Non-pigmented ciliary epithelial cell (primary cell): Measurements from ENCODE around the gene AUTS2.
A peak's percentile ranks its signal among the peaks of the same experiment; 100 is the strongest.

Experiments
- DNase-seq: peaks from one replicate; pipeline ENCODE4 v3.0.0-alpha.2; 2010; ENCODE audit warnings: low read depth

AUTS2 gene

DNA sequence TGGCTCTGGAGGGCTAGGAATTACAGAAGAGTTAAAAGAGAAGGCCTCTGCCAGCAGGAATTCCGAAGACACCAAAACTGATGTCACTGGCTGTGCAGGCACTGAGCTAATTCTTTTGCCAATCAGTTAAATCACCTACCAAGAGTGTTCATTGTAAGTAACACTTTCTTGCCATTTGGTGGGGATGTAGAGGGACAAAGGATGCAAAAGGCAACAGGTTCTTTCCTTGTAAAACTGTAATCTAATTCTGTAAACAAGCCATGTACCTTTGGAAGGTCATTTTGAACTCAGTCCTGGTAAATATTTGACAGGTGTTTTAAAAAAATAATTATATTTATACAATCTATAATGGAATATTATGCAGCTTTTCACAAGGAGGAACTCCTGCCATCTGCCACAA, 438.4 kb downstream of the AUTS2 start:
- no peak for DNase-seq

GRCh38 chr7:70037171-70037933, 439.1 kb downstream of the AUTS2 start:
- no peak for DNase-seq

DNA sequence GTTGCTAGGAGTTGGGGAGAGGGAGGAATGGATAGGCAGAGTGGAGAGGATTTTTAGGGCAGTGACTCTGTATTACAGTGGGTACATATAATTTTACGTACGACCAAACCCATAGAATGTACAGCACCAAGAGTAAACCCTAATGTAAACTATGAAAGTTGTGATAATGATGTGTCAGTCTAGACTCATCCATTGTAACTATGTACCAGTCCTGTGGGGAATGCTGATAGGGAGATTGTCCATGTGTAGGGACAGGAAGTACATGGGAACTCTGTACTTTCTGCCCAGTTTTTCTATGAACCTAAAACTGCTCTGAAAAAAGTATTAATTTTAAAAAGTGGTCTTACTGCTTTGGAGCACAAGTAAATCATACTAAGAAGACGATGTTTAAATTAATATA, 441.8 kb downstream of the AUTS2 start:
- DNase-seq, result no peak

DNA sequence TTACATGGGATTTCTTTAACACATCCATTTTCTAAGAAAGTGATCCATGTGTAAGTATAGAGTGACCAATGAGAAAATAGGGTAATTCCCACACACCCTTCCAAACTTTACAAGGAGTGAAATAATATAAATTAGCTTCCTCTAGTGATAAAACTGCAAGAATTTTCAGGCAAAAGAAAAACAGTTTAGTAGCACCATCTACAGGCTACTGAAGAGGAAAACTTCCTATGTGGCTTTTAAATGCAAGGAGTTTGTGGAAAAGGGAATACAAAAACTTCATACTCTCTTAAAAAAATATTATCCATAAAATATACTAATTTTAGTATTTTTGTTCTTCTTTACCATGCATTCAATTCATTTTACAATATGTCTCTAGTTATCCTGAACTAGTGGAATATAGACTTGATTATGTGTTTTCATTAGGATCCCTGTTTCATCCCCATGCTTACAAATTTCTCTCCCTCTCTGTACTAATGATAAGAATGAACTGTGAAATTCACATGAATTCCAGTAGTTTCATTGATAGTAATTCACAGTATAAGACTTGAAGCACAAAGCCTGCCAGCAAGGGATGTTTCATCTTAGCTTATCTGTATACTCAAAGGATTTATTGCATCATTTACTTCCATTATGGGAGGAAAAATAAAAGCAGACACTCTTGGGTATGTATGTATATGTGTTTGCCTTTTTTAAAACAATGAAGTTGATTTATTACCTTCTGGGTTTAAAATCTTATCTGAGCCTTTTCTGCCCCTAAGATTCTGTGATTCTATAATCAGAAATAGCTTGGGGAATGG, 442.9 kb downstream of the AUTS2 start:
- no peak for DNase-seq

- DNase-seq, result no peak
Measured at GRCh38 chr7:70042533-70042932, 444.3 kb downstream of the AUTS2 start.

DNA sequence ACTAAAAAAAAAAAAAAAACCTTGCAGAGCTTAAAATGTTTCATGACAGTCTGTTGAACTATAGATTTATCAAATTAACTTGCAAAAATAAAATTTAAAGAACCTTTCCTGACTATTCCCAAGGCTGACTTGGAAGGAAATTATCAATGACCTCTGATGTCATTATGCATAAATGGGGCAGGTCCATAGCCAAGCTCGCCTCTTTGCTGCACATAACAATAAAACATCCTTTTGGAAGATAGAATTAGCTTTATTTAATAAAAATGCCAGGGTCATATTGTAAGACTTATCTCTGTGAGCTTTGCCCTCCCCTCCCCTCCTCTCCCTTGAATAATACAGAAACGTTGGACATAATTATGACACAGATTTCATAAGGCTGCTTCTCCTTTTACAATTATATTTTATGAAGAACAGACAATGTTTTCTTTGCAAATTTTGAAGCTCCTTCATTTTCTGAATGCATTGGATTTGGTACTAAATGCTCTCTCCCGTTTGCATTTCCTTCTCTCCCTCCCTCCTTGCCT, 444.8 kb downstream of the AUTS2 start:
- no peak for DNase-seq

DNA sequence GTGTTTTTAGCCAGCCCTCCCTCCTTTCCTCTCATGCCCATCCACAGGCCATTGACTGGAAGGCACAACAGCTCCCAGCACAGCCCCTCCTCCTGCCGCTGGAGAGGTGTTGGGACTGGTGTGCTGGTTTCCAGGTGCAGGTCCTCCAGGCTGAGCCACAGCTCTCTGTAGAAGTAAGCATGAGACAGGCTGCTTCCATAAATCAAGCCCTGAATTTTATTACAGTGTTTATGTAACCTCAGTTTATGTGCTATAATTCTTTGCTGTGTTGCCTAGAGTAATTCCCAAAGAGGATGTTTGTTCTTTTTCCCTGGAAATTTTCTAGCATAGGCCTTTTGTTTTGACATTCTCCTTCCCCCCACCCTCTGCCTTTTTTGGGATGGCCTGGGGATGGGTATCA, 445.8 kb downstream of the AUTS2 start:
- DNase-seq, result no peak

GRCh38 chr7:70044525-70044924, 446.2 kb downstream of the AUTS2 start:
- no peak for DNase-seq

GRCh38 chr7:70044981-70045380, 446.7 kb downstream of the AUTS2 start:
- no peak for DNase-seq

DNA sequence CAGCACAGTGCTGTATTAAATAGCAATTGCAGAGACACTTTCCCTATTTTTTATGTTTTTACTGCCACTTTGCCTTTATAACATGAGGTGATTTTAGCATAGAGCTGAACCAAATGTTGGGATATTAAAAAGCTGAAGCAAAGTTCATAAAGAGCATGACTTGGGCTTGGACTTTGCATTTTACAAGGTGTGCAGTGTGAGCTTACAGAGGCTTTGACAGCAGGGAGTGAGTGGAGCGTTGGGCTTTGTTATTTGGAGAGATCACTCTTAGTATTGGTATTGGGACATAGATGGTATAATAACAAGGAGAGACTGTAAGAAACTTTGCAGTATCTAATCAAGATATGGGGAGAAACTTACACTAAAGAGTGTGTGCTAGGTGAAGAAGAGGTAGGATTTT, 449.1 kb downstream of the AUTS2 start:
- DNase-seq, result no peak

GRCh38 chr7:70047891-70048448, 449.7 kb downstream of the AUTS2 start:
- DNase-seq, result no peak

GRCh38 chr7:70051726-70052125, 453.5 kb downstream of the AUTS2 start:
- DNase-seq, result no peak

DNA sequence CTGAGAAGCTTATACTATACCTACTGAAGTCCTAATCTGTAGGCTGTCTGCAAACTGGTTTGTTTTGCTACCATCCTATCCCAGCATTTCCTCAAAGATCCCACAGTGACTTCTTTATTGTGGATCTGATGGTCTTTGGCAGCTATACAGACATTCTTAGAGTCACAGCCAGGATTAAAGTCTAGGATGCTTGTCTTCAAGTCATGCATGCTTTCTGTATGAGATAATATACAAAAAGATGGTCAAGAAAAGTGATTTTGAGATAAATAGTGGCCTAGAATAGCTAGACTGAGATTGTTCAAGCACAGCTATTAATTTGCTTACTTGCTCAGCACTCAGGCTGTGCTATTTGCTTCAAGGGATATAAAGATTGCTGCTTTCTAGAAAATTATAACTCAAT, 454.4 kb downstream of the AUTS2 start:
- DNase-seq, result peak; percentile 41

DNA sequence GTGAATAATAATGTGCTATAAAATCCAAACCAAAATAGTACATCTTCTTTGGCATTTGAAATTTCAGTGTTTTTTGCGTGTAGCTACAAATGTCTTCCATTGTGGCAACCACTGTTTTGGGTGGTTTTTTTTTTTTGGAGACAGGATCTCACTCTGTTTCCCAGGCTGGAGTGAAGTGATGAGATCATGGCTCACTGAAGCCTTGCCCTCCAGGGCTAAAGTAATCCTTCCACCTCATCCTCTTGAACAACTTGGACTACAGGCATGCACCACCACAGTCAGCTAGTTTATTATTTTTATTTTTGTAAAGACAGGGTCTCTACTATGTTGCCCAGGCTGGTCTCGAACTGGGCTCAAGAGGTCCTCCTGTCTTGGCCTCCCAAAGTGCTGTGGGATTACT, 455.1 kb downstream of the AUTS2 start:
- DNase-seq, result no peak

- DNase-seq, result no peak
Measured at GRCh38 chr7:70053989-70054388, 455.7 kb downstream of the AUTS2 start.

- no peak for DNase-seq
Measured at GRCh38 chr7:70056363-70056762, 458.1 kb downstream of the AUTS2 start.

- DNase-seq, result no peak
Measured at GRCh38 chr7:70060298-70061068, 462.2 kb downstream of the AUTS2 start.

GRCh38 chr7:70063371-70063770, 465.1 kb downstream of the AUTS2 start:
- no peak for DNase-seq

DNA sequence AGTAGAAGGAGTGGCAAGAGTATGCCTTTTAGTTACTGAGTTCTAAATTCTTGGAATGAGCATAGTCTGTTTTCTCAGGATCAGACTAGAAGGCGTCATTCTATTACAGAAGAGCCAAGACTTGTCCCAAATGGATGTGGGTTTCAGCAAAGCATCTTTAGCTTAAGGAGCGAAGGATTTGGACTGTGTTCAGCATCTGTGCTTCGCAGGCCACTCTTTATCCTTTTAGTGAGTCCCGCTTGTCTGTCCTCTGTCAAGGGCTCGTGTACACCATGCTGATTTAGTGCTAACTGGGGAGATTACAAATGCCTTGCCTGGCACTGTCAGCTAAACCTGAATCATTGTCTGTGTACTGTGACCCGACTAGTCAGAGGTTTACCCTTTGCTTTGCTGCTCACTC, 465.7 kb downstream of the AUTS2 start:
- DNase-seq, result no peak

DNA sequence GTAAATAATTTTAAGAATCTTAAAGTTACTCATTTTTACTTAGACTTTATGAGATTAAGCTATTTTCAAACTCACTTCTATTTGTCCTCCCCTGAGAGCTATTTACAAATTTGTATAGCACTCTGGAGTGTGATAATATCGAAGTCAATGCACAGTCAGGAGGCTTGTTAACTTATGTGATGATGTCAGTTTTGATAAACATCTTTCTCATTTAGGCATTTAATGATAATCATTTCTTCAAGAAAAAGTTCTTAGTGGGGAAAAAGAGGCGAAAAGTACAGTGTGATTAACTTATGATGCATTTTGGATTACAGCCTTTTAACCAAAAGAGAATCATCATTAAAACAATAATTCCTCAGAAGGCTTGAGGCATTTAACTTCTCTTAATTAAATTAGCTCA, 468.6 kb downstream of the AUTS2 start:
- DNase-seq, result no peak

- no peak for DNase-seq
Measured at GRCh38 chr7:70068531-70068930, 470.3 kb downstream of the AUTS2 start.

DNA sequence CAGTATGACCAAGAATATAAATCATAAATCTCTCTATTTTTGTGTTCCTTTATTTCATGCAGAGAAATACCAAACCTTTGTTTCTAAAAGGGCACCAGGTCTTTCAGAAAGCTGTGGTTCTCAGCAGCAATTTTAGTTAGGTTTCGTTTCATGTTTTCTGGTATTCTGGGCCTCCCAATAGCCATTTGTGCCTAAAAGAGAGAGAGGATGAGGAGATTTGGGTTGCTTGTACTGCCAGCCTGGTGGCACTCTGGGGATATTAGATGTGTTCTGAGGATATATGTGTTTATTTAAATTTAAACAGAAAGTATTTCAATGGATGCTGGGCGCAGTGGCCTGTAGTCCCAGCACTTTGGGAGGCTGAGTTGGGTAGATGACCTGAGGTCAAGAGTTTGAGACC, 471.7 kb downstream of the AUTS2 start:
- no peak for DNase-seq
